ENCODE measurements around the gene PDIA2. TPM values are rescaled to one million over a fixed set of nuclear protein-coding genes. Genes with fewer than 3 reads are reported as not detected.

The PDIA2 gene
- 0.24 TPM for polyA plus RNA-seq (2013, experiment 1 of 2)
- polyA plus RNA-seq (2013, experiment 2 of 2): 0.35 TPM

GRCh38 chr16:283033-283805 is at the start of gene PDIA2:
TSS of gene PDIA2 (plus strand) at chr16:283164. CDS start at chr16:283170, 6 bp downstream.
- no peak within 1 kb of the TSS for H2BK5ac ChIP-seq (ENCODE audit: low read length)
- H4K5ac ChIP-seq (ENCODE audit: low read length): no peak within 1 kb of the TSS
- WGBS (ENCODE audit: extremely low coverage, insufficient coverage, low lambda C conversion rate): no CpG with 5 or more reads among the region's 25 CpGs
- no peak within 1 kb of the TSS for H3K18ac ChIP-seq (ENCODE audit: low read length)
- H3K56ac ChIP-seq (ENCODE audit: low read length): no peak within 1 kb of the TSS
- H3K27me3 ChIP-seq (ENCODE audit: insufficient read depth, low read length, poor library complexity): peaks cover 1% of the 10 kb centered on the region
- no peak within 1 kb of the TSS for H4K8ac ChIP-seq (ENCODE audit: low read depth, low read length)
- H3K79me1 ChIP-seq (ENCODE audit: low read length): no peaks in the 10 kb centered on the region
- DNase-seq: no peak
- no peak within 1 kb of the TSS for H3K27ac ChIP-seq (ENCODE audit: low read depth, low read length)
- H2AK5ac ChIP-seq (ENCODE audit: low read length): no peak within 1 kb of the TSS
- peaks cover 4% of the 10 kb centered on the region for H3K36me3 ChIP-seq (ENCODE audit: control insufficient read depth, insufficient read depth, low read length)
- no peak within 1 kb of the TSS for H2BK120ac ChIP-seq (ENCODE audit: low read depth, low read length)
- no peak within 1 kb of the TSS for H3K4me2 ChIP-seq (ENCODE audit: low read length)
- H3K9ac ChIP-seq (ENCODE audit: low read length): no peak within 1 kb of the TSS
- H3K23ac ChIP-seq (ENCODE audit: low read length): no peak within 1 kb of the TSS
- H3K79me2 ChIP-seq (ENCODE audit: control insufficient read depth, insufficient read depth, low read length): no peaks in the 10 kb centered on the region
- no peak within 1 kb of the TSS for H2BK15ac ChIP-seq (replicated peaks; ENCODE audit: low read depth)
- no peak within 1 kb of the TSS for H3K4me3 ChIP-seq (ENCODE audit: low read length)
- no peak within 1 kb of the TSS for H3K4ac ChIP-seq (ENCODE audit: low read depth, low read length)
- no peaks in the 10 kb centered on the region for H3K4me1 ChIP-seq (ENCODE audit: control insufficient read depth, low read depth, low read length)

GRCh38 chr16:234468-235305 is 48.3 kb upstream of the PDIA2 start, which contains the start of gene FAM234A:
TSS of gene FAM234A (plus strand) at chr16:234821. CDS start at chr16:254414, 19,593 bp downstream.
- peak within 1 kb of the TSS; percentile 58 for H3K4ac ChIP-seq (ENCODE audit: low read depth, low read length)
- WGBS (ENCODE audit: extremely low coverage, insufficient coverage, low lambda C conversion rate): no CpG with 5 or more reads among the region's 85 CpGs
- no peak within 1 kb of the TSS for H2BK120ac ChIP-seq (ENCODE audit: low read depth, low read length)

DNA sequence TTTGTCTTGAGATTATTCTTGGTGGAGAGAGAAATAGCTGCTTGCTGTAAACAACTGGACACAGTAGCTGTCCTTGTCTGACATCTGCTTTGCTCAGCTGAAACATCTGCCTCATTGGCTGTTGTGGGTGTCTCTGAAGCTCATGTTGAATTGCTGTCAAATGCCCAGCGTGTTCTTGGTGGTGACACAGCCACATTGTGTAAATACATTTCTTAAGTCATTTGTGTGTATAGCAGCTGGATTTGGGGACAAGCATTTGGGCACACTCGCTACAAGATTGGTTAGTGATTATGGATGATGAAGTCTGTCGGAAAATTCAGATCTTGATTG is 43.1 kb upstream of the PDIA2 start:
- no peak overlapping the region for H2BK120ac ChIP-seq (ENCODE audit: low read depth, low read length)
- H4K5ac ChIP-seq (ENCODE audit: low read length): no peak overlapping the region
- no peak overlapping the region for H3K18ac ChIP-seq (ENCODE audit: low read length)
- H3K23ac ChIP-seq (ENCODE audit: low read length): no peak overlapping the region
- no peak overlapping the region for H3K56ac ChIP-seq (ENCODE audit: low read length)
- H3K4me2 ChIP-seq (ENCODE audit: low read length): no peak overlapping the region
- no peak overlapping the region for H3K27ac ChIP-seq (ENCODE audit: low read depth, low read length)
- no peak overlapping the region for H4K8ac ChIP-seq (ENCODE audit: low read depth, low read length)
- DNase-seq: no peak
- H2BK5ac ChIP-seq (ENCODE audit: low read length): no peak overlapping the region
- H3K36me3 ChIP-seq (ENCODE audit: control insufficient read depth, insufficient read depth, low read length): no peaks in the 10 kb centered on the region
- H3K79me2 ChIP-seq (ENCODE audit: control insufficient read depth, insufficient read depth, low read length): no peaks in the 10 kb centered on the region
- no peak overlapping the region for H3K4ac ChIP-seq (ENCODE audit: low read depth, low read length)
- H3K27me3 ChIP-seq (ENCODE audit: insufficient read depth, low read length, poor library complexity): no peaks in the 10 kb centered on the region
- H3K4me1 ChIP-seq (ENCODE audit: control insufficient read depth, low read depth, low read length): no peaks in the 10 kb centered on the region
- no CpG with 5 or more reads among the region's 3 CpGs for WGBS (ENCODE audit: extremely low coverage, insufficient coverage, low lambda C conversion rate)
- no peak overlapping the region for H3K9ac ChIP-seq (ENCODE audit: low read length)
- no peak overlapping the region for H3K4me3 ChIP-seq (ENCODE audit: low read length)
- no peak overlapping the region for H2AK5ac ChIP-seq (ENCODE audit: low read length)
- no peaks in the 10 kb centered on the region for H3K79me1 ChIP-seq (ENCODE audit: low read length)
- H2BK15ac ChIP-seq (replicated peaks; ENCODE audit: low read depth): no peak overlapping the region

More at GRCh38 chr16:234468-235305, 48.3 kb upstream of the PDIA2 start, which contains the start of gene FAM234A:
- no peaks in the 10 kb centered on the region for H3K79me1 ChIP-seq (ENCODE audit: low read length)
- H3K27me3 ChIP-seq (ENCODE audit: insufficient read depth, low read length, poor library complexity): no peaks in the 10 kb centered on the region
- H3K56ac ChIP-seq (ENCODE audit: low read length): peak within 1 kb of the TSS; percentile 89
- H3K9ac ChIP-seq (ENCODE audit: low read length): peak within 1 kb of the TSS; percentile 84
- peak within 1 kb of the TSS; percentile 82 for H3K18ac ChIP-seq (ENCODE audit: low read length)
- no peak within 1 kb of the TSS for H2BK5ac ChIP-seq (ENCODE audit: low read length)
- H3K36me3 ChIP-seq (ENCODE audit: control insufficient read depth, insufficient read depth, low read length): no peaks in the 10 kb centered on the region
- DNase-seq: peak; percentile 98
- H2AK5ac ChIP-seq (ENCODE audit: low read length): no peak within 1 kb of the TSS
- H3K27ac ChIP-seq (ENCODE audit: low read depth, low read length): peak within 1 kb of the TSS; percentile 93
- no peak within 1 kb of the TSS for H4K5ac ChIP-seq (ENCODE audit: low read length)
- peak within 1 kb of the TSS; percentile 71 for H3K4me3 ChIP-seq (ENCODE audit: low read length)
- H3K23ac ChIP-seq (ENCODE audit: low read length): no peak within 1 kb of the TSS
- peak within 1 kb of the TSS; percentile 68 for H4K8ac ChIP-seq (ENCODE audit: low read depth, low read length)
- H3K4me1 ChIP-seq (ENCODE audit: control insufficient read depth, low read depth, low read length): no peaks in the 10 kb centered on the region
- H3K4me2 ChIP-seq (ENCODE audit: low read length): peak within 1 kb of the TSS; percentile 38
- no peaks in the 10 kb centered on the region for H3K79me2 ChIP-seq (ENCODE audit: control insufficient read depth, insufficient read depth, low read length)
- H2BK15ac ChIP-seq (replicated peaks; ENCODE audit: low read depth): no peak within 1 kb of the TSS

- Histone ChIP-seq H3K27me3 (ENCODE audit: insufficient read depth, low read length, poor library complexity) (no peaks in the 10 kb centered on the region), H3K56ac (ENCODE audit: low read length) (no peak overlapping the region), H3K4me2 (ENCODE audit: low read length) (no peak overlapping the region), H4K5ac (ENCODE audit: low read length) (no peak overlapping the region), H3K4me1 (ENCODE audit: control insufficient read depth, low read depth, low read length) (no peaks in the 10 kb centered on the region), H2AK5ac (ENCODE audit: low read length) (no peak overlapping the region), H3K9ac (ENCODE audit: low read length) (no peak overlapping the region), H3K23ac (ENCODE audit: low read length) (no peak overlapping the region), H3K4ac (ENCODE audit: low read depth, low read length) (no peak overlapping the region), H2BK120ac (ENCODE audit: low read depth, low read length) (no peak overlapping the region), H3K27ac (ENCODE audit: low read depth, low read length) (no peak overlapping the region), H3K79me2 (ENCODE audit: control insufficient read depth, insufficient read depth, low read length) (no peaks in the 10 kb centered on the region), H3K79me1 (ENCODE audit: low read length) (no peaks in the 10 kb centered on the region), H4K8ac (ENCODE audit: low read depth, low read length) (no peak overlapping the region), H2BK15ac (replicated peaks; ENCODE audit: low read depth) (no peak overlapping the region), H3K4me3 (ENCODE audit: low read length) (no peak overlapping the region), H3K36me3 (ENCODE audit: control insufficient read depth, insufficient read depth, low read length) (no peaks in the 10 kb centered on the region), H2BK5ac (ENCODE audit: low read length) (no peak overlapping the region), H3K18ac (ENCODE audit: low read length) (no peak overlapping the region)
- WGBS (ENCODE audit: extremely low coverage, insufficient coverage, low lambda C conversion rate): no CpG with 5 or more reads among the region's 8 CpGs
- no peak for DNase-seq
These were observed 42.4 kb upstream of the PDIA2 start for GRCh38 chr16:240559-240958.

- Histone ChIP-seq H3K27ac (ENCODE audit: low read depth, low read length) (no peak overlapping the region), H3K9ac (ENCODE audit: low read length) (no peak overlapping the region), H3K56ac (ENCODE audit: low read length) (no peak overlapping the region), H3K18ac (ENCODE audit: low read length) (no peak overlapping the region), H3K23ac (ENCODE audit: low read length) (no peak overlapping the region), H4K5ac (ENCODE audit: low read length) (no peak overlapping the region), H3K4ac (ENCODE audit: low read depth, low read length) (no peak overlapping the region), H3K27me3 (ENCODE audit: insufficient read depth, low read length, poor library complexity) (no peaks in the 10 kb centered on the region), H3K36me3 (ENCODE audit: control insufficient read depth, insufficient read depth, low read length) (no peaks in the 10 kb centered on the region), H3K4me2 (ENCODE audit: low read length) (no peak overlapping the region), H3K4me3 (ENCODE audit: low read length) (no peak overlapping the region), H3K79me1 (ENCODE audit: low read length) (no peaks in the 10 kb centered on the region), H4K8ac (ENCODE audit: low read depth, low read length) (no peak overlapping the region), H2AK5ac (ENCODE audit: low read length) (no peak overlapping the region), H2BK5ac (ENCODE audit: low read length) (no peak overlapping the region), H2BK120ac (ENCODE audit: low read depth, low read length) (no peak overlapping the region), H3K79me2 (ENCODE audit: control insufficient read depth, insufficient read depth, low read length) (no peaks in the 10 kb centered on the region), H2BK15ac (replicated peaks; ENCODE audit: low read depth) (no peak overlapping the region), H3K4me1 (ENCODE audit: control insufficient read depth, low read depth, low read length) (no peaks in the 10 kb centered on the region)
- no peak for DNase-seq
- whole genome bisulfite sequencing (ENCODE audit: extremely low coverage, insufficient coverage, low lambda C conversion rate): no CpG with 5 or more reads among the region's 10 CpGs
These were observed 40.7 kb upstream of the PDIA2 start for GRCh38 chr16:242281-242680.
